ENCODE measurements around the gene GLIS1.

DNA sequence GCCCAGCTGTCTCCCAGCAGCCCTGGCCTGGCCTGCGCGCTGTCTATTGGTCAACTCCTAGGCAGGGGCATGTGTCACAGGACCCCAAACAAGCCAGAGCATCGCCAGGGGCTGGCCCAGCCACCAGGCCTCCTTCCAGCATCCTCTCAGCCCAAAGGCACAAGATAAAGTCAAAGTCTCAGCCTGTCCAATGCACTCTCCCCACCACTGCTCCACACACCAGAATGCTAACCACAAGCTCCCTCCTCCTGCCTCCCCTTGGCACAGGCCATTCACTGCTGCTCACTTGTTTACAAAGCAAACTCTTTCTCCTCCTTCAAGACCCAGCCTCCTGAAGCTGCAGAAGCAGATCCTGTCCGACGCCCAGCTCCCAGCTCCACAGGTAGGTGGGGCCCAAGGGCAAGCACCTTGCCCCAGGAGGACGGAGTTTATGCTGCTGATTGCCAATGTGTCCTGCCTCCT, 146.4 kb downstream of the GLIS1 start:
- TF ChIP-seq, protein P1, sequence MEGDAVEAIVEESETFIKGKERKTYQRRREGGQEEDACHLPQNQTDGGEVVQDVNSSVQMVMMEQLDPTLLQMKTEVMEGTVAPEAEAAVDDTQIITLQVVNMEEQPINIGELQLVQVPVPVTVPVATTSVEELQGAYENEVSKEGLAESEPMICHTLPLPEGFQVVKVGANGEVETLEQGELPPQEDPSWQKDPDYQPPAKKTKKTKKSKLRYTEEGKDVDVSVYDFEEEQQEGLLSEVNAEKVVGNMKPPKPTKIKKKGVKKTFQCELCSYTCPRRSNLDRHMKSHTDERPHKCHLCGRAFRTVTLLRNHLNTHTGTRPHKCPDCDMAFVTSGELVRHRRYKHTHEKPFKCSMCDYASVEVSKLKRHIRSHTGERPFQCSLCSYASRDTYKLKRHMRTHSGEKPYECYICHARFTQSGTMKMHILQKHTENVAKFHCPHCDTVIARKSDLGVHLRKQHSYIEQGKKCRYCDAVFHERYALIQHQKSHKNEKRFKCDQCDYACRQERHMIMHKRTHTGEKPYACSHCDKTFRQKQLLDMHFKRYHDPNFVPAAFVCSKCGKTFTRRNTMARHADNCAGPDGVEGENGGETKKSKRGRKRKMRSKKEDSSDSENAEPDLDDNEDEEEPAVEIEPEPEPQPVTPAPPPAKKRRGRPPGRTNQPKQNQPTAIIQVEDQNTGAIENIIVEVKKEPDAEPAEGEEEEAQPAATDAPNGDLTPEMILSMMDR (conservative IDR thresholded peaks at IDR 0.05): peak; percentile 78
- TF ChIP-seq ZFX (IDR thresholded peaks at IDR 0.05): no peak
